ENCODE measurements around the gene HOXA5. TPM values are rescaled to one million over a fixed set of nuclear protein-coding genes. Genes with fewer than 3 reads are reported as not detected.

Gene HOXA5
- total and polyA plus RNA-seq, 2 of the 8 experiments (the other 6 are each of a cell fraction or from before 2014, with no cell fraction given) = not detected

DNA sequence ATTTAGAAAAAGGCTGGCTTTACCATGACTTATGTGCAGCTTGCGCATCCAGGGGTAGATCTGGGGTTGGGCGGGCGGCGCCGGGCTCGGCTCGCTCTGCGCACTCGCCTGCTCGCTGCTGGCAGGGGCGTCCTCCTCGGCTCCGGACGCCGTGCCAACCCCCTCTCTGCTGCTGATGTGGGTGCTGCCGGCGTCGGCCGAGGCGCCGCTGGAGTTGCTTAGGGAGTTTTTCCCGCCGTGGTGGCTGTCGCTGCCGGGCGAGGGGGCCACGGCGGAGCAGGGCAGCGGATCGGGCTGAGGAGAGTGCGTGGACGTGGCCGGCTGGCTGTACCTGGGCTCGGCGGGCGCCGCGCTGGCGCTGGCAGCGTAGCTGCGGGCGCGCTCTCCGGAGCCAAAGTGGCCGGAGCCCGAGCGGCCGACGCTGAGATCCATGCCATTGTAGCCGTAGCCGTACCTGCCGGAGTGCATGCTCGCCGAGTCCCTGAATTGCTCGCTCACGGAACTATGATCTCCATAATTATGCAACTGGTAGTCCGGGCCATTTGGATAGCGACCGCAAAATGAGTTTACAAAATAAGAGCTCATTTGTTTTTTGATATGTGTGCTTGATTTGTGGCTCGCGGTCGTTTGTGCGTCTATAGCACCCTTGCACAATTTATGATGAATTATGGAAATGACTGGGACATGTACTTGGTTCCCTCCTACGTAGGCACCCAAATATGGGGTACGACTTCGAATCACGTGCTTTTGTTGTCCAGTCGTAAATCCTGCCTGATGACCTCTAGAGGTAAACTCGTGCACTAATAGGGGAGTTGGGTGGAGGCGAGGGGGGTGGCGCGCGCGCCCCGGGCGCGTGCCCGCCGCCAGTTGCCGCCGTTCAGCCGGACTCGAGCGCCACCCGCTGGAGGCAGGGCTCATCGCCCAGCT lies at the start of gene HOXA5 (continued):
- peak; percentile 91 for TF ChIP-seq SUZ12 (IDR thresholded peaks at IDR 0.05; ENCODE audit: low read length)
- no peak for TF ChIP-seq KDM1A (IDR thresholded peaks at IDR 0.05; ENCODE audit: borderline replicate concordance, low read length)
- TF ChIP-seq RAD21 (IDR thresholded peaks at IDR 0.05 in 1 of 2, conservative IDR thresholded peaks at IDR 0.05 in 1 of 2; ENCODE audit: low read depth in 2 of 2, low read length in 2 of 2) = peak; percentile 93 to 97
- TF ChIP-seq SP4 (IDR thresholded peaks at IDR 0.05; ENCODE audit: low read length) = no peak
- no peak for TF ChIP-seq SIN3A (conservative IDR thresholded peaks at IDR 0.05 in 1 of 2, IDR thresholded peaks at IDR 0.05 in 1 of 2; ENCODE audit: low read depth in 1 of 2, low read length in 2 of 2)
- TF ChIP-seq, protein P1, sequence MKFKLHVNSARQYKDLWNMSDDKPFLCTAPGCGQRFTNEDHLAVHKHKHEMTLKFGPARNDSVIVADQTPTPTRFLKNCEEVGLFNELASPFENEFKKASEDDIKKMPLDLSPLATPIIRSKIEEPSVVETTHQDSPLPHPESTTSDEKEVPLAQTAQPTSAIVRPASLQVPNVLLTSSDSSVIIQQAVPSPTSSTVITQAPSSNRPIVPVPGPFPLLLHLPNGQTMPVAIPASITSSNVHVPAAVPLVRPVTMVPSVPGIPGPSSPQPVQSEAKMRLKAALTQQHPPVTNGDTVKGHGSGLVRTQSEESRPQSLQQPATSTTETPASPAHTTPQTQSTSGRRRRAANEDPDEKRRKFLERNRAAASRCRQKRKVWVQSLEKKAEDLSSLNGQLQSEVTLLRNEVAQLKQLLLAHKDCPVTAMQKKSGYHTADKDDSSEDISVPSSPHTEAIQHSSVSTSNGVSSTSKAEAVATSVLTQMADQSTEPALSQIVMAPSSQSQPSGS (IDR thresholded peaks at IDR 0.05; ENCODE audit: low read length) = no peak
- TF ChIP-seq TEAD4 (IDR thresholded peaks at IDR 0.05; ENCODE audit: low read depth, low read length) = peak; percentile 48
- TF ChIP-seq, protein P2, sequence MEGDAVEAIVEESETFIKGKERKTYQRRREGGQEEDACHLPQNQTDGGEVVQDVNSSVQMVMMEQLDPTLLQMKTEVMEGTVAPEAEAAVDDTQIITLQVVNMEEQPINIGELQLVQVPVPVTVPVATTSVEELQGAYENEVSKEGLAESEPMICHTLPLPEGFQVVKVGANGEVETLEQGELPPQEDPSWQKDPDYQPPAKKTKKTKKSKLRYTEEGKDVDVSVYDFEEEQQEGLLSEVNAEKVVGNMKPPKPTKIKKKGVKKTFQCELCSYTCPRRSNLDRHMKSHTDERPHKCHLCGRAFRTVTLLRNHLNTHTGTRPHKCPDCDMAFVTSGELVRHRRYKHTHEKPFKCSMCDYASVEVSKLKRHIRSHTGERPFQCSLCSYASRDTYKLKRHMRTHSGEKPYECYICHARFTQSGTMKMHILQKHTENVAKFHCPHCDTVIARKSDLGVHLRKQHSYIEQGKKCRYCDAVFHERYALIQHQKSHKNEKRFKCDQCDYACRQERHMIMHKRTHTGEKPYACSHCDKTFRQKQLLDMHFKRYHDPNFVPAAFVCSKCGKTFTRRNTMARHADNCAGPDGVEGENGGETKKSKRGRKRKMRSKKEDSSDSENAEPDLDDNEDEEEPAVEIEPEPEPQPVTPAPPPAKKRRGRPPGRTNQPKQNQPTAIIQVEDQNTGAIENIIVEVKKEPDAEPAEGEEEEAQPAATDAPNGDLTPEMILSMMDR (IDR thresholded peaks at IDR 0.05; ENCODE audit: control extremely low read depth in 1 of 3, insufficient read depth in 1 of 3, low read depth in 1 of 3, low read length in 3 of 3) = peak in 2 of 3 experiments; percentile 91 to 97; a peak in 3 of 4 replicates
- TF ChIP-seq SIRT6 (IDR thresholded peaks at IDR 0.05; ENCODE audit: low read length) = no peak
- TF ChIP-seq SP1 (IDR thresholded peaks at IDR 0.05; ENCODE audit: low read depth, low read length) = no peak
- TF ChIP-seq EZH2 (IDR thresholded peaks at IDR 0.05; ENCODE audit: low read depth, low read length, severe bottlenecking) = peak; percentile 90
- TF ChIP-seq ZNF274 (IDR thresholded peaks at IDR 0.05; ENCODE audit: borderline replicate concordance, extremely low read depth, low read length) = no peak
- no peak for TF ChIP-seq HDAC6 (IDR thresholded peaks at IDR 0.05; ENCODE audit: low read depth, low read length)
- no peak for TF ChIP-seq CBX8 (IDR thresholded peaks at IDR 0.05; ENCODE audit: borderline replicate concordance, low read depth, low read length)
- TF ChIP-seq TCF12 (IDR thresholded peaks at IDR 0.05; ENCODE audit: low read depth, low read length) = no peak
- TF ChIP-seq MAFK (IDR thresholded peaks at IDR 0.05; ENCODE audit: low read depth, low read length) = no peak
- TF ChIP-seq, protein P3, sequence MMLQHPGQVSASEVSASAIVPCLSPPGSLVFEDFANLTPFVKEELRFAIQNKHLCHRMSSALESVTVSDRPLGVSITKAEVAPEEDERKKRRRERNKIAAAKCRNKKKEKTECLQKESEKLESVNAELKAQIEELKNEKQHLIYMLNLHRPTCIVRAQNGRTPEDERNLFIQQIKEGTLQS (IDR thresholded peaks at IDR 0.05; ENCODE audit: insufficient read depth, low read depth, low read length) = no peak; the same call in 1 of the 2 replicates
- no peak for TF ChIP-seq RXRA (IDR thresholded peaks at IDR 0.05; ENCODE audit: insufficient read depth, low read depth, low read length)
